AG04450 (cell line): ENCODE results near the gene PKD2L2. TPM values are rescaled to one million over a fixed set of nuclear protein-coding genes. Genes with fewer than 3 reads are reported as not detected.

Experiments used
- CTCF ChIA-PET: fragments of 300-600, 350-600 bp; formaldehyde crosslinking; extraction: SDS; loops from one replicate; lab custom pipeline; 2022; ENCODE audit warnings: antibody characterized with exemption, inconsistent platforms; lab: Charles Lee
- POLR2A ChIA-PET: fragments of 350-600 bp; formaldehyde crosslinking; extraction: SDS; loops from one replicate; lab custom pipeline; 2021; ENCODE audit warnings: antibody characterized with exemption, inconsistent platforms; lab: Yijun Ruan, JAX
- DNase-seq: peaks from one replicate; pipeline ENCODE4 v3.0.0-alpha.2; 2011; ENCODE audit warnings: low read depth, low spot score
- H3K27ac ChIP-seq: one replicate; pipeline ENCODE4 v1.5.1; 2012; ENCODE audit warnings: low read depth, low read length, control low read depth
- H3K27me3 ChIP-seq: one replicate; pipeline ENCODE4 v1.6.0; 2012; ENCODE audit warnings: low read length; ENCODE audit not compliant: control insufficient read depth, insufficient read depth
- H3K4me3 ChIP-seq: 2 replicates; pipeline ENCODE4 v1.5.1; 2011; ENCODE audit warnings: mild to moderate bottlenecking, low read depth, low read length, control low read depth
- H3K9me3 ChIP-seq: 2 replicates; pipeline ENCODE4 v1.5.1; 2012; ENCODE audit warnings: low read length; ENCODE audit not compliant: control insufficient read depth, insufficient read depth
- polyA plus RNA-seq: library from polyadenylated mRNA; depleted of rRNA; stranded (reverse); fragments of >200 nt; gene quantifications from 2 replicates; pipeline ENCODE4 v1.2.3, GENCODE V29; 2011
- TF ChIP-seq, protein P1 (sequence below): IDR thresholded peaks from 2 replicates; pipeline ENCODE4 v1.5.1; 2011; ENCODE audit warnings: low read depth, low read length, control low read depth, inconsistent platforms

The PKD2L2 gene
- polyA plus RNA-seq, 1 experiment, result 0.09 TPM

DNA sequence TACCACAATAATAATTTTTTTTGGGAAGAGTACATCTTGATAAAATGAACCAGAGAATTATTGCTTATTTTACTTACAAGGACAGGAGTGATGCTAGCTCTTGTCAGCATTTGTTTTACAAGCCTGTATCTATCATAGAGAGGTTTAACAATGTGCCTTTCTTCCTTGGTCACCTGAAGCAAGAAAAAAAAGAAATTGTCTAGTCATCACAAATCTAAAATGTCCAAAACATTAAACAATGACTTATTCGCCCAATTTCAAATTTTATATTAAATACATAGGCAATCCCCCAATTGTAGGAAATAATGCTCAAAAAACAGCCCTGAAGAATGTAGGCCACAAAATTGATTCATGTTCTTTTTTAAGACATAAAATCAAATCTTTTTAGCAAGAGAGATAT lies 56.6 kb downstream of the PKD2L2 start:
- no peak overlapping the region for H3K27ac ChIP-seq
- TF ChIP-seq, protein P1, sequence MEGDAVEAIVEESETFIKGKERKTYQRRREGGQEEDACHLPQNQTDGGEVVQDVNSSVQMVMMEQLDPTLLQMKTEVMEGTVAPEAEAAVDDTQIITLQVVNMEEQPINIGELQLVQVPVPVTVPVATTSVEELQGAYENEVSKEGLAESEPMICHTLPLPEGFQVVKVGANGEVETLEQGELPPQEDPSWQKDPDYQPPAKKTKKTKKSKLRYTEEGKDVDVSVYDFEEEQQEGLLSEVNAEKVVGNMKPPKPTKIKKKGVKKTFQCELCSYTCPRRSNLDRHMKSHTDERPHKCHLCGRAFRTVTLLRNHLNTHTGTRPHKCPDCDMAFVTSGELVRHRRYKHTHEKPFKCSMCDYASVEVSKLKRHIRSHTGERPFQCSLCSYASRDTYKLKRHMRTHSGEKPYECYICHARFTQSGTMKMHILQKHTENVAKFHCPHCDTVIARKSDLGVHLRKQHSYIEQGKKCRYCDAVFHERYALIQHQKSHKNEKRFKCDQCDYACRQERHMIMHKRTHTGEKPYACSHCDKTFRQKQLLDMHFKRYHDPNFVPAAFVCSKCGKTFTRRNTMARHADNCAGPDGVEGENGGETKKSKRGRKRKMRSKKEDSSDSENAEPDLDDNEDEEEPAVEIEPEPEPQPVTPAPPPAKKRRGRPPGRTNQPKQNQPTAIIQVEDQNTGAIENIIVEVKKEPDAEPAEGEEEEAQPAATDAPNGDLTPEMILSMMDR, result no peak
- POLR2A ChIA-PET, result no interaction called here
- no peaks in the 10 kb centered on the region for H3K27me3 ChIP-seq
- DNase-seq, result no peak
- H3K4me3 ChIP-seq, result no peak overlapping the region
- CTCF ChIA-PET, result interaction anchor here (0.6 kb wide), 1 partner anchor 24 kb away, joined by 5 read pairs; no protein-coding TSS in a partner anchor
- no peaks in the 10 kb centered on the region for H3K9me3 ChIP-seq

DNA sequence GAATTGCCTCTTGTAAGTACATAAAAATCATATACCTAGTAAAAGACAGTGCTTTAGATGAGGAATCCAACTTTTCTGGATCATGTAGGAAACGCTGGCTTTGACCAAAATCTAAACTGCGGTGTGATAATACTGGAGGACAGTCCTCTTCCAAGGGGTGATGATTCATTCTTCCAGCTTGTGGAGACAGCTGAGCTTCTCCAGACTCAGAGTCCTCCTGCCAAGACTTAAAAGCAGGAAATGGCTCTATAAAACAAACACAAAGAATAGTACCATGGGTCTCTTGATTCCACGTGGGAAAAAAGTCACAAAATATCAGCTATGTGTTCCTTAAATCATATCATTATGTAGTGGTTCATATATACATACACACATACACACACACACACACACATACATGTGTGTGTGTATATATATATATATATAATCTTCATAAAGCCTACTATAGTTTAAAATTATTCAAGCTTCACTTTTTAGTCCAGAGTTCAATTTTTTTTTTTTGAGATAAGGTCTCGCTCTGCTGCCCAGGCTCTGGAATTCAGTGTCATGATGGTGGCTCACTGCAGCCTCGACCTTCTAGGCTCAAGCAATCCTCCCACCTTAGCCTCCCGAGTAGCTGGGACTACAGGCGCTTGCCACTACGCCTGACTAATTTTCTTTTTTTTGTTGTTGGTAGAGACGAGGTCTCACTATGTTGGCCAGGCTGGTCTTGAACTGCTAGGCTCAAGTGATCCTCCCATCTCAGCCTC lies 65.0 kb downstream of the PKD2L2 start:
- peak overlapping the region; percentile 49 for H3K27ac ChIP-seq
- no peaks in the 10 kb centered on the region for H3K27me3 ChIP-seq
- H3K9me3 ChIP-seq, result no peaks in the 10 kb centered on the region
- POLR2A ChIA-PET, result interaction anchor here (0.6 to 1.1 kb wide), 3 partner anchors 32 to 120 kb away, joined by 3 to 5 read pairs (median 5); no protein-coding TSS in a partner anchor
- CTCF ChIA-PET, result interaction anchor here (0.7 to 1.9 kb wide), 5 partner anchors 81 to 175 kb away, joined by 4 to 8 read pairs (median 7); no protein-coding TSS in a partner anchor
- peak; percentile 63 for DNase-seq
- TF ChIP-seq, protein P1, result no peak
- H3K4me3 ChIP-seq, result no peak overlapping the region

DNA sequence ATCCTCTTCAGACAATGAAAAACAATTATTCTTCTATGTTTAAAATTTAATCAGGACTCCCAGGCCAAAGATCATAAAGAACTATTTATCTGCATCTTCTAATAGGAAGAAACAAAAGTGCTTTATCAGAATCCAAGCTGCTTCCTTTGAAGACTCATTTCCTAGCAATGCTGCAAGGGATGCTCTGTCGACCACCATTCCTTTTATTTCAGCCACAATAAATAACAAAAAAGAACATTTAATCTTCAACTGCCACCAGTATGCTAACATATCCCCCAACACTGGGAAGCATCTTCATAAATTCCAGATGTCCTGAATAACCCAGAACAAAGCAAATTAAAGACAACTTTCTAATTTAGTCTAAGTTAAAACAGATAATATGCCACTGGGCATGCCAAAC lies 68.7 kb downstream of the PKD2L2 start:
- CTCF ChIA-PET, result no interaction called here
- TF ChIP-seq, protein P1, result no peak
- Histone ChIP-seq H3K4me3 (no peak overlapping the region), H3K27me3 (no peaks in the 10 kb centered on the region), H3K9me3 (no peaks in the 10 kb centered on the region), H3K27ac (no peak overlapping the region)
- POLR2A ChIA-PET, result no interaction called here
- no peak for DNase-seq

DNA sequence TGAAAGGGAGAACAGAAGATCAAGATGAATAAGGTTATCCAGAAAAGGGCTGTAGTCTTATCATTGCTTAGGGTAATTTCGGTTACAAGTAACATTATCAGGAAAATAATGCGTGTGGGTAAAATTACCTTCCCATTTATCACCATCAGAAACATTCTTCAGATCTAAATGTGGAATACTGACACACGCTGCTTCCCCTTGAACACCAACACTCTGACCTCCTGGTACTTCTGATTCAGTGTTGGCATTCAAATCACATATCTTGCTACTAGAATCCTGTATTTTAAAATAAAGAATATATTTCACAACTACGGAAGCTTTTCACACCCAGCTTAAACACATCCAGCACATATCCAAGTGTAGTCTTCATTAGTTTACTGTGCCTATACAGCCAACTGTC lies 70.2 kb downstream of the PKD2L2 start:
- DNase-seq, result no peak
- no peaks in the 10 kb centered on the region for H3K9me3 ChIP-seq
- no peak overlapping the region for H3K27ac ChIP-seq
- H3K27me3 ChIP-seq, result no peaks in the 10 kb centered on the region
- TF ChIP-seq, protein P1, result no peak
- ChIA-PET POLR2A (no interaction called here), CTCF (interaction anchor here (2.3 kb wide), 1 partner anchor 181 kb away, joined by 7 read pairs; no protein-coding TSS in a partner anchor)
- no peak overlapping the region for H3K4me3 ChIP-seq

DNA sequence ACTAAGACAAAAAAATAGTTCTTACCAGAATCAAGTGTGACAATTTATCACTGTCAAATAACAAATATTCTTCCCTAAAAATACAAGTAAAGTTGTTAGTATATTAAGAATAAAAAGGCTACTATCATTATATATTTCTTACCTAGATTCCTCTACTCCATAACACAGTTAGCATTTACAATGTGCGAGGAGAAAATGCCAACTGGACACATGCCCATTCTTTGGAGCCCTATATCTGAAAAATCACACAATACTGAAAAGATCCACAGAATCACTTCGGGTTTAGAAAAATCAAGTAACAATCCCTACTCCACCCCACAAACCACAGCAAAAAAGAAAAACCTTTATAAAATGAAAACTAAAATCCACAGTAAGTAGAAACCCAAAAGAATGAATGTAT lies 70.9 kb downstream of the PKD2L2 start:
- no peak for DNase-seq
- Histone ChIP-seq H3K9me3 (no peaks in the 10 kb centered on the region), H3K27ac (no peak overlapping the region), H3K4me3 (no peak overlapping the region), H3K27me3 (no peaks in the 10 kb centered on the region)
- ChIA-PET CTCF (interaction anchor here (2.3 kb wide), 1 partner anchor 181 kb away, joined by 7 read pairs; no protein-coding TSS in a partner anchor), POLR2A (no interaction called here)
- TF ChIP-seq, protein P1, result no peak
